Keratinocyte (primary cell): ENCODE results near the gene GIPC3. TPM values are rescaled to one million over a fixed set of nuclear protein-coding genes. Genes with fewer than 3 reads are reported as not detected.
"Not testable (repeated sequence)": the region's sequence is repeated elsewhere in the genome, so short reads cannot be mapped to it uniquely, and the experiment has no call there.

Source experiments
- DNase-seq: peaks from one replicate; pipeline ENCODE4 v3.0.0-alpha.2; 2011; ENCODE audit warnings: low read depth, missing footprints, low spot score
- FAIRE-seq: peaks from 2 replicates; lab custom pipeline; 2011; peaks lifted over from hg19 to GRCh38; lab: Jason Lieb, UNC
- H2AFZ ChIP-seq: 2 replicates; pipeline ENCODE4 v1.6.0; 2012; ENCODE audit warnings: low read length, control low read depth, inconsistent platforms; ENCODE audit not compliant: control insufficient read depth
- H3K27ac ChIP-seq: 2 replicates; pipeline ENCODE4 v1.5.1; 2011; ENCODE audit warnings: low read length; ENCODE audit not compliant: control insufficient read depth, insufficient read depth
- H3K27me3 ChIP-seq: 3 replicates; pipeline ENCODE4 v1.6.0; 2011; ENCODE audit warnings: low read length; ENCODE audit not compliant: control insufficient read depth, insufficient read depth; ENCODE audit errors: extremely low read depth
- H3K36me3 ChIP-seq, 2 experiments: 2 replicates in 1 of 2; 3 replicates in 1 of 2; pipeline ENCODE4 v1.5.1; 2011; ENCODE audit warnings: low read length in 2 of 2, mild to moderate bottlenecking in 1 of 2; ENCODE audit not compliant: control insufficient read depth in 2 of 2, insufficient read depth in 2 of 2; ENCODE audit errors: extremely low read depth in 1 of 2
- H3K4me1 ChIP-seq: 3 replicates; pipeline ENCODE4 v1.5.1; 2011; ENCODE audit warnings: low read length; ENCODE audit not compliant: control insufficient read depth, insufficient read depth; ENCODE audit errors: extremely low read depth
- H3K4me2 ChIP-seq: 3 replicates; pipeline ENCODE4 v1.6.0; 2011; ENCODE audit warnings: low read depth, low read length; ENCODE audit not compliant: control insufficient read depth, insufficient read depth; ENCODE audit errors: extremely low read depth
- H3K4me3 ChIP-seq, 3 experiments: fragments of 200-600 bp in 1 of 3; sonication (generic) in 1 of 3; 2 replicates in 2 of 3; 3 replicates in 1 of 3; pipeline ENCODE4 v1.5.1; 2011 to 2016; ENCODE audit warnings: low read length in 3 of 3, mild to moderate bottlenecking in 3 of 3, control low read depth in 2 of 3, inconsistent platforms in 1 of 3, low read depth in 1 of 3, mixed read lengths in 1 of 3, mixed run types in 1 of 3, moderate library complexity in 1 of 3; ENCODE audit not compliant: control insufficient read depth in 2 of 3, insufficient read depth in 2 of 3; ENCODE audit errors: extremely low read depth in 1 of 3
- H3K79me2 ChIP-seq: 2 replicates; pipeline ENCODE4 v1.6.0; 2012; ENCODE audit warnings: low read length; ENCODE audit not compliant: control insufficient read depth, insufficient read depth
- H3K9ac ChIP-seq: 3 replicates; pipeline ENCODE4 v1.6.0; 2011; ENCODE audit warnings: low read length; ENCODE audit not compliant: control insufficient read depth, insufficient read depth; ENCODE audit errors: extremely low read depth
- H3K9me1 ChIP-seq: 3 replicates; pipeline ENCODE4 v1.6.0; 2011; ENCODE audit warnings: low read length; ENCODE audit not compliant: control insufficient read depth, insufficient read depth; ENCODE audit errors: extremely low read depth
- H3K9me3 ChIP-seq: 2 replicates; pipeline ENCODE4 v1.5.1; 2012; ENCODE audit warnings: low read depth, low read length; ENCODE audit not compliant: control insufficient read depth
- H4K20me1 ChIP-seq: 3 replicates; pipeline ENCODE4 v1.6.0; 2011; ENCODE audit warnings: low read length; ENCODE audit not compliant: control insufficient read depth, insufficient read depth; ENCODE audit errors: extremely low read depth
- CTCF ChIP-seq, 3 experiments: IDR thresholded peaks in 1 of 3; conservative IDR thresholded peaks in 1 of 3; optimal IDR thresholded peaks in 1 of 3; 2 replicates in 2 of 3; 3 replicates in 1 of 3; pipeline versions ENCODE3 to v1.5.1; 2011; ENCODE audit warnings: low read length in 3 of 3, mild to moderate bottlenecking in 3 of 3, moderate library complexity in 2 of 3, control low read depth in 1 of 3, inconsistent platforms in 1 of 3; ENCODE audit not compliant: insufficient read depth in 2 of 3; ENCODE audit errors: extremely low read depth in 1 of 3
- EZH2 ChIP-seq: IDR thresholded peaks from one replicate; pipeline ENCODE4 v1.6.1; 2012; ENCODE audit warnings: inconsistent platforms, mild to moderate bottlenecking, low read length, moderate library complexity
- dilution Hi-C: fragments of 300-500 bp; cut with MboI; formaldehyde crosslinking; loops from one replicate; pipeline ENCODE4 v1.7.0; 2020; ENCODE audit warnings: low sequenced_read_pairs; ENCODE audit not compliant: extremely low pct_ligation_motif_present
- polyA plus RNA-seq, 5 experiments: library from polyadenylated mRNA; depleted of rRNA in 3 of 5; stranded (reverse) in 3 of 5; stranded (forward) in 1 of 5; unstranded in 1 of 5; fragments of >200 nt; gene quantifications; 1 replicate in 1 of 5; 2 replicates in 3 of 5; 3 replicates in 1 of 5; pipeline versions ENCODE4 v1.2.1 to v1.2.3, GENCODE V29; 2011 to 2012; ENCODE audit warnings: missing spikeins in 2 of 5, low read depth in 1 of 5, low replicate concordance in 1 of 5

Gene GIPC3
- polyA plus RNA-seq, 1 donor (not counting 4 experiments of a cell fraction or from before 2014, with no cell fraction given): not detected

GRCh38 chr19:3565139-3565538, 20.1 kb upstream of the GIPC3 start:
- Histone ChIP-seq H3K27me3 (no peaks in the 10 kb centered on the region), H3K9ac (no peak overlapping the region), H4K20me1 (no peaks in the 10 kb centered on the region), H3K4me1 (peaks cover 10% of the 10 kb centered on the region), H3K4me2 (no peak overlapping the region), H3K4me3 (no peak overlapping the region), H2AFZ (no peak overlapping the region), H3K9me3 (no peaks in the 10 kb centered on the region), H3K27ac (no peak overlapping the region), H3K79me2 (no peaks in the 10 kb centered on the region), H3K9me1 (no peaks in the 10 kb centered on the region), H3K36me3 (no peaks in the 10 kb centered on the region)
- FAIRE-seq: no peak
- DNase-seq: no peak
- dilution Hi-C loops: no loop called here
- no peak for TF ChIP-seq CTCF (optimal IDR thresholded peaks at IDR 0.05 in 1 of 3, IDR thresholded peaks at IDR 0.05 in 1 of 3, conservative IDR thresholded peaks at IDR 0.05 in 1 of 3; ENCODE audit: extremely low read depth in 1 of 3, insufficient read depth in 2 of 3, low read length in 3 of 3)
- TF ChIP-seq EZH2: no peak

- H2AFZ ChIP-seq, H4K20me1 ChIP-seq, H3K36me3 ChIP-seq, H3K4me3 ChIP-seq, H3K4me2 ChIP-seq, H3K9me3 ChIP-seq, H3K27ac ChIP-seq, FAIRE-seq, H3K79me2 ChIP-seq, H3K9me1 ChIP-seq, DNase-seq, H3K9ac ChIP-seq, dilution Hi-C loops, H3K27me3 ChIP-seq: not testable (repeated sequence)
- H3K4me1 ChIP-seq: peaks cover 12% of the 10 kb centered on the region
Observed at GRCh38 chr19:3570042-3570441, 15.2 kb upstream of the GIPC3 start.

GRCh38 chr19:3570606-3571011, 14.7 kb upstream of the GIPC3 start:
- Histone ChIP-seq H3K36me3 (peaks cover 2 to 3% of the 10 kb centered on the region in 2 experiments), H3K4me1 (peaks cover 12% of the 10 kb centered on the region), H2AFZ (no peak overlapping the region), H3K9me3 (no peaks in the 10 kb centered on the region), H3K27ac (no peak overlapping the region), H3K4me2 (no peak overlapping the region), H4K20me1 (no peaks in the 10 kb centered on the region), H3K9ac (no peak overlapping the region), H3K9me1 (no peaks in the 10 kb centered on the region), H3K79me2 (no peaks in the 10 kb centered on the region), H3K27me3 (no peaks in the 10 kb centered on the region), H3K4me3 (no peak overlapping the region)
- no peak for FAIRE-seq
- TF ChIP-seq CTCF (optimal IDR thresholded peaks at IDR 0.05 in 1 of 3, IDR thresholded peaks at IDR 0.05 in 1 of 3, conservative IDR thresholded peaks at IDR 0.05 in 1 of 3; ENCODE audit: extremely low read depth in 1 of 3, insufficient read depth in 2 of 3, low read length in 3 of 3): no peak
- no peak for TF ChIP-seq EZH2
- no peak for DNase-seq
- dilution Hi-C loops: no loop called here
